Smooth muscle cell of the brain vasculature (primary cell): ENCODE data around the gene FBXL4.

Experiments used
- DNase-seq: peaks from one replicate; pipeline ENCODE4 v3.0.0-alpha.2; 2012; ENCODE audit warnings: low read depth, low spot score

FBXL4 gene

GRCh38 chr6:98838975-98839374 lies 108.8 kb downstream of the FBXL4 start:
- no peak for DNase-seq

GRCh38 chr6:98838032-98838431 lies 109.7 kb downstream of the FBXL4 start:
- DNase-seq: no peak

DNA sequence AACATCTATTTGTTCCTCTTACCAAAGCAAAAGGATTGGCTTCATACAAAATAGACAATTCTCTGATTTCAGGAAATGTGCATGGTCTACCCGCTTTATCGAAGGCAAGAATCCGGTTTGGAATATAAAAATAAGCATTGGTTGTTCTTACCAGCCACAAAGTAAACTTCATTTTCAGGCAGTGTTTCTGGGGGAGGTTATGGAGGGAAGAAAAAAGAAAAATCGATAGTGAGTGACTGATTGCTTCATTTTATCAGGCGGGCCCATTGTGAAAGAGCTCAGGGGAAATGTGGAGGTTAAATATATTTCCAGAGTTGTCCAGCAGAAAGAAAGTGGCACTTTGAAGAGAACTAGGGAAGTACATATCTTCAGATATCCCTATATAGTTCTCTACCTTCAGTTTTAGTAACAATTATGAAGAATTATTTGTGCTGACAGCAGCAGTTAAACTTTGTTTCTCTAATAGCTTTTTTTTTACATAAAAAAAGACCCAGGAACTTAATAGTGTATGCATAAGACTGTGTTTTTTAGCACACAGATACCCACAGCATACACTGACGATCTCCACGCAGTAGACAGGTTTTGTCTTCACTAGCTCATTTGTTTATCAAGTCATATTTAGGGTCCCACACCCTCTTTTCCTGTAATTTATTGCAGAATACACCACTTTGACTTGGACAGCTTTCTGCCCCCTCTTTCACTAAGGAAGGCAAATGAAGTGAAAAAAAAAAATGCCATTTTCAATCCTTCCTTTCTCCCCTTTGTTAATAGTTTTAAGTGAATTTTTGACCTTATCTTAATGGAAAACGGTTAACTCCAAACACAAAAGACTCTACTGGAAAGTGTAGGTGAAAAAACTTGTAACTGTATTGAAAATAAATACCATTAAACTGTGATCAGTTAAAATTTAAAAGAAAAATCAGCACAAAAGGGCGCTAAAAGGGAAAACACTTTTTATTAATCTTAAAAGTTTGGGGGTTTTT lies 110.5 kb downstream of the FBXL4 start:
- no peak for DNase-seq

GRCh38 chr6:98836025-98836961 lies 111.5 kb downstream of the FBXL4 start:
- DNase-seq: no peak

- DNase-seq: no peak
Measured at GRCh38 chr6:98835149-98836024, 112.4 kb downstream of the FBXL4 start.

DNA sequence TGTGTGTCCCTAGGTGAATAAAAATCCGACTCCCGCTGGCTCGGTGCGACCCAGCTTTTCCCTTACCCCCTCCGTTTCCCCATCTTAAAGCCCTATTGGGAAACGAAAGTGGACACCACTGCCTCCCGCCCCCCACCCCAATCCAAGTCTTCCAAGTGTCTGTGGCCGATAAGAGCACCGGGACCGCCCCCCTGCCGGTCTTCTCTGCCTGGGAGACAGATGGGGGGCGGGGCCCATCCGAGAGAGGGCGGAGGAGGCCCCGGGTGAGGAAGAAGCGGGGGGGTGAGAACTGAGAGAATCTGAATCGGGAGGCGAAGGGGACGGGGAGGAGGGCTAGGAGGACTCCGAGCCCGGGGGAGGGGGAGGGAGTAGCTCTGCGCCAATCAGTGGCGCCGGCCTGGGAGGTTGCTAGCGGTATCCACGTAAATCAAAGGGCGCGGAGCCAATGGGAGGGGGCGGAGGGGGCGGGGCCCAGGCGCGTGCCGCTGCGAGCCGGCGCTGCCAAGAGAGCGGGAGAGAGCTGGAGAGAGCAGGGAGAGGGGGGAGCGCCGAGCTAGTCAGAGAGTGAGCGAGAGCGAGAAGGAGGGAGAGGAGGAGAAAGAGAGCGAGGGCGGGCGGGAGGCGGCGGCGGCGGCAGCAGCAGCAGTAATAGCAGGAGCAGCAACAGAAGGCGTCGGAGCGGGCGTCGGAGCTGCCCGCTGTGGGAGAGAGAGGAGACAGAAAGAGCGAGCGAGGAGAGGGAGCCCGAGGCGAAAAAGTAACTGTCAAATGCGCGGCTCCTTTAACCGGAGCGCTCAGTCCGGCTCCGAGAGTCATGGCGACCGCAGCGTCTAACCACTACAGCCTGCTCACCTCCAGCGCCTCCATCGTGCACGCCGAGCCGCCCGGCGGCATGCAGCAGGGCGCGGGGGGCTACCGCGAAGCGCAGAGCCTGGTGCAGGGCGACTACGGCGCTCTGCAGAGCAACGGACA lies 113.4 kb downstream of the FBXL4 start, which contains the start of gene POU3F2:
Gene POU3F2, plus strand, starts transcription at position 515 of the 972 bp plus-strand sequence. Its CDS starts 300 bp downstream, at position 815.
- DNase-seq: no peak

GRCh38 chr6:98833307-98834059 lies 114.3 kb downstream of the FBXL4 start:
- no peak for DNase-seq

DNA sequence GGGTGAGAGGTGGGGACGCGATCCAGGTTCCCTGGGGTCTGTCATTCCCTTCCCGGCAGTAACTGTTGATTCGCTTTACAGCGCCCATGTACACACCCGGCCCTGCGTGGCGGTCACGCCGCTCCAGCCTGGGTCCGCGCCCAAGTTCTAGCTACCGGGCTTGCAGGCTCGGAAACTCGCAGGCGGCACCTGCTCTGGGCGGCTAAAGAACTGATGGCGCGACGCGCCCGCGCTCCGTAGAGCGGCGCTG lies 114.8 kb downstream of the FBXL4 start:
- no peak for DNase-seq

GRCh38 chr6:98832284-98833056 lies 115.3 kb downstream of the FBXL4 start:
- DNase-seq: no peak

- DNase-seq: no peak
Measured at GRCh38 chr6:98831959-98832283, 115.8 kb downstream of the FBXL4 start.

DNA sequence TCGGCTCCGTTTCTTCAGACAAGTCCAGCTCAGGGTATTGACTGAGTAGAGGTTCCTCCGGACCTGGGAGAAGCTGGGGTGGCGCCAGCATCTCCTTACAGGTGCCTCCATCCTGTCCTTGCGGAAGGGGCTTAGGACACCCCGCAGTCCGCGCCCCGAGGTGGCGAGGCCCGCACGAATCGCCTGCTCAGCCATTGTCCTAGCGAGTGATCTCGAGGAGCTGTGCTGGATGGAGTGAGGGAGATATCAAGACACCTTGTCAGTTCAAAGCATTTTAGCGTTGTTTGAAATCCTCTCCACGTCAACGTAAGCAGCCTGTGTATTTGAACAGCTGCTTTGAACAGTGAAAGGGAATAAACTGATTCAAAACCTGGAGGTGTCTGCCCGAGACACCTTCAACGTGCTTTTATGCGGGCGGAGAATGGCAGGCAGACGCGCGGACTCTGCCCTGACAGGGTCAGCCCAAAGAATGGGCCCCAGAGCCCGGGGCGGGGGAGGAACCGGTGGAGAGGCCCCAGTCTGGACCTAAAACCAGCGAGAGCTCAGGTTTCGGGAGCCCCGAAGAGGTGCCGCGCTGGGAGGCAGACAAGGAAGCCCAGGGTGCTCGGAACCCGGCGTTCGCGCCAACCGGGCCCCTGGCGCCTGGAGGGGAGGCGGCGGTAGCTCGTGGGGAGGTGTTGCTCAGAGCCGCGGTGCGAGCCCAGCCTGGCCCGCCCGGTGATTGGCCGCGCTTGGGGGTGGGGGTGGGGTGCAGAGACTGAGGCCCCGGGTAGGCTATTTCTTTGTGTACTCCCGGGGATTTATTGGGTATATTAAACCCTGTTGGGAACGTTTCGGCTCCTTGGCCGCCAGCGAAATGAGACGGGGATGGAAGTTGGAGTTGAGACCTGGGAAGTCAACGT lies 116.4 kb downstream of the FBXL4 start:
- DNase-seq: no peak

DNA sequence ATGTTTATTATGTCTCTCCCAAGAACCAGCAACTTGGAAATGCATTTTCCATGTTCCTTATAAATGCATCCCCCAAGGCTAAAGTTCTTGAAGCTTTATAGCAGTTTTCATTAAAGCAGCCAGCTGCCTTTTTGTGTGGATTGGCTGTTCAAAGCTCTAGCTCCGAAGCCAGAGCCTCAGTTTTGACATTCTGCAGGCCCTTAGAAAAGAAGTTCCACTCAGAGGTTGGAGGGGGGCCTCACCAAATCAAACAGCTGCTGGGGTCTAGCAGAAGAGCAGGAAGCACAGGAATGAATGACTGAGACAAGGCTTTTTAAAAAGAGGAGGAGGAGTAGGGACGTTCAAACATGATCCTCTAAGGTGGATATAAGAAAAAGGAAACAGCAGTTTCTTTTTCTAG lies 117.6 kb downstream of the FBXL4 start:
- DNase-seq: no peak

GRCh38 chr6:98828941-98829411 lies 118.8 kb downstream of the FBXL4 start:
- no peak for DNase-seq

- DNase-seq: no peak
Measured at GRCh38 chr6:98828211-98828788, 119.4 kb downstream of the FBXL4 start.

GRCh38 chr6:98827295-98828159 lies 120.2 kb downstream of the FBXL4 start:
- no peak for DNase-seq

- no peak for DNase-seq
Measured at GRCh38 chr6:98825600-98826230, 122.0 kb downstream of the FBXL4 start.
